ENCODE data around the gene LAMC2.

Gene LAMC2

GRCh38 chr1:183194527-183195141, 8.6 kb downstream of the LAMC2 start:
- H3K9ac ChIP-seq (ENCODE audit: low read depth, low read length, poor library complexity, severe bottlenecking): no peak overlapping the region
- peaks cover 32% of the 10 kb centered on the region for H3K4me1 ChIP-seq (ENCODE audit: insufficient read depth, low read length, poor library complexity, severe bottlenecking)
- H4K20me1 ChIP-seq (ENCODE audit: insufficient read depth, low read length, poor library complexity, severe bottlenecking): no peaks in the 10 kb centered on the region
- H3K9me3 ChIP-seq (ENCODE audit: insufficient read depth, low read depth, low read length): no peaks in the 10 kb centered on the region
- H2AFZ ChIP-seq (ENCODE audit: low read length): no peak overlapping the region
- no peaks in the 10 kb centered on the region for H3K36me3 ChIP-seq (ENCODE audit: insufficient read depth, low read length)
- TF ChIP-seq CTCF (conservative IDR thresholded peaks at IDR 0.05; ENCODE audit: low read length): no peak
- no peak for TF ChIP-seq EZH2phosphoT487 (IDR thresholded peaks at IDR 0.05; ENCODE audit: borderline replicate concordance)
- no peaks in the 10 kb centered on the region for H3K9me2 ChIP-seq (replicated peaks; ENCODE audit: low read depth, low read length)
- peak overlapping the region; percentile 58 for H3K4me3 ChIP-seq (ENCODE audit: low read length, poor library complexity, severe bottlenecking)
- H3K4me2 ChIP-seq (ENCODE audit: low read depth, low read length, poor library complexity, severe bottlenecking): peak overlapping the region; percentile 79
- peaks cover 2% of the 10 kb centered on the region; the same call in 1 of the 2 replicates for H3F3A ChIP-seq (ENCODE audit: low read depth)
- H3K27me3 ChIP-seq (ENCODE audit: insufficient read depth, low read length, poor library complexity, severe bottlenecking): no peaks in the 10 kb centered on the region
- no peaks in the 10 kb centered on the region for H3K79me2 ChIP-seq (ENCODE audit: insufficient read depth, low read length)

- no peaks in the 10 kb centered on the region for H4K20me1 ChIP-seq (ENCODE audit: insufficient read depth, low read length, poor library complexity, severe bottlenecking)
- H3K79me2 ChIP-seq (ENCODE audit: insufficient read depth, low read length): no peaks in the 10 kb centered on the region
- no peaks in the 10 kb centered on the region for H3K9me2 ChIP-seq (replicated peaks; ENCODE audit: low read depth, low read length)
- no peaks in the 10 kb centered on the region for H3K27me3 ChIP-seq (ENCODE audit: insufficient read depth, low read length, poor library complexity, severe bottlenecking)
- no peak overlapping the region for H3K9ac ChIP-seq (ENCODE audit: low read depth, low read length, poor library complexity, severe bottlenecking)
- H3K4me2 ChIP-seq (ENCODE audit: low read depth, low read length, poor library complexity, severe bottlenecking): peak overlapping the region; percentile 79
- peaks cover 2% of the 10 kb centered on the region; the same call in 1 of the 2 replicates for H3F3A ChIP-seq (ENCODE audit: low read depth)
- no peaks in the 10 kb centered on the region for H3K9me3 ChIP-seq (ENCODE audit: insufficient read depth, low read depth, low read length)
- H2AFZ ChIP-seq (ENCODE audit: low read length): no peak overlapping the region
- TF ChIP-seq CTCF (conservative IDR thresholded peaks at IDR 0.05; ENCODE audit: low read length) (no peak), EZH2phosphoT487 (IDR thresholded peaks at IDR 0.05; ENCODE audit: borderline replicate concordance) (no peak)
- H3K4me1 ChIP-seq (ENCODE audit: insufficient read depth, low read length, poor library complexity, severe bottlenecking): peaks cover 32% of the 10 kb centered on the region
- no peaks in the 10 kb centered on the region for H3K36me3 ChIP-seq (ENCODE audit: insufficient read depth, low read length)
- H3K4me3 ChIP-seq (ENCODE audit: low read length, poor library complexity, severe bottlenecking): peak overlapping the region; percentile 58
These were observed 9.1 kb downstream of the LAMC2 start for GRCh38 chr1:183195142-183195574.

GRCh38 chr1:183197762-183198161, 11.7 kb downstream of the LAMC2 start:
- no peak for TF ChIP-seq CTCF (conservative IDR thresholded peaks at IDR 0.05; ENCODE audit: low read length)
- TF ChIP-seq EZH2phosphoT487 (IDR thresholded peaks at IDR 0.05; ENCODE audit: borderline replicate concordance): no peak
- no peaks in the 10 kb centered on the region for H3K9me3 ChIP-seq (ENCODE audit: insufficient read depth, low read depth, low read length)
- H3K27me3 ChIP-seq (ENCODE audit: insufficient read depth, low read length, poor library complexity, severe bottlenecking): no peaks in the 10 kb centered on the region
- no peaks in the 10 kb centered on the region for H3K9me2 ChIP-seq (replicated peaks; ENCODE audit: low read depth, low read length)
- H2AFZ ChIP-seq (ENCODE audit: low read length): no peak overlapping the region
- no peak overlapping the region for H3K9ac ChIP-seq (ENCODE audit: low read depth, low read length, poor library complexity, severe bottlenecking)
- H3F3A ChIP-seq (ENCODE audit: low read depth): peaks cover 2% of the 10 kb centered on the region; the same call in 1 of the 2 replicates
- H3K4me3 ChIP-seq (ENCODE audit: low read length, poor library complexity, severe bottlenecking): no peak overlapping the region
- H3K79me2 ChIP-seq (ENCODE audit: insufficient read depth, low read length): no peaks in the 10 kb centered on the region
- H3K4me2 ChIP-seq (ENCODE audit: low read depth, low read length, poor library complexity, severe bottlenecking): no peak overlapping the region
- no peaks in the 10 kb centered on the region for H4K20me1 ChIP-seq (ENCODE audit: insufficient read depth, low read length, poor library complexity, severe bottlenecking)
- peaks cover 38% of the 10 kb centered on the region for H3K4me1 ChIP-seq (ENCODE audit: insufficient read depth, low read length, poor library complexity, severe bottlenecking)
- H3K36me3 ChIP-seq (ENCODE audit: insufficient read depth, low read length): no peaks in the 10 kb centered on the region

Data from Loucy (cell line).